ENCODE data around the gene SYT8. TPM values are rescaled to one million over a fixed set of nuclear protein-coding genes. Genes with fewer than 3 reads are reported as not detected.

The SYT8 gene
- total RNA-seq, 1 experiment from 2014 or later: not detected

GRCh38 chr11:1839204-1839923, 4.6 kb downstream of the SYT8 start:
- Histone ChIP-seq H3K4ac (ENCODE audit: low read depth, low read length) (no peak overlapping the region), H2BK15ac (ENCODE audit: low read depth, low read length) (no peak overlapping the region), H3K4me1 (ENCODE audit: insufficient read depth, low read length) (no peaks in the 10 kb centered on the region), H2BK5ac (ENCODE audit: insufficient read length, low read length) (no peak overlapping the region), H3K14ac (ENCODE audit: insufficient read depth, low read length) (no peak overlapping the region), H3K79me1 (ENCODE audit: insufficient read depth, low read depth, low read length, poor library complexity, severe bottlenecking) (no peaks in the 10 kb centered on the region), H3K4me2 (ENCODE audit: insufficient read depth, insufficient read length, low read length) (no peak overlapping the region), H3K79me2 (ENCODE audit: insufficient read depth, low read length) (no peaks in the 10 kb centered on the region), H3K27ac (ENCODE audit: insufficient read length, low read depth, low read length) (no peak overlapping the region), H3K23me2 (ENCODE audit: insufficient read length, low read depth, low read length, poor library complexity, severe bottlenecking) (no peaks in the 10 kb centered on the region), H3K18ac (ENCODE audit: insufficient read length, low read depth, low read length) (no peak overlapping the region), H3K27me3 (ENCODE audit: insufficient read depth, low read length) (no peaks in the 10 kb centered on the region), H3K9me3 (ENCODE audit: control insufficient read depth, low read depth, low read length) (no peaks in the 10 kb centered on the region), H2BK20ac (ENCODE audit: low read depth, low read length, poor library complexity, severe bottlenecking) (no peak overlapping the region), H4K91ac (ENCODE audit: insufficient read length, low read depth, low read length) (no peak overlapping the region), H4K20me1 (ENCODE audit: control insufficient read depth, insufficient read depth, insufficient read length) (no peaks in the 10 kb centered on the region), H3T11ph (ENCODE audit: low read length) (no peak overlapping the region), H3K56ac (ENCODE audit: insufficient read length, low read depth, low read length) (no peak overlapping the region), H2AK5ac (ENCODE audit: insufficient read length, low read length) (no peak overlapping the region), H4K8ac (replicated peaks; ENCODE audit: insufficient read length, low read depth, low read length) (no peak overlapping the region), H2AFZ (ENCODE audit: low read length) (no peak overlapping the region), H2BK12ac (ENCODE audit: insufficient read length, low read depth, low read length) (no peak overlapping the region), H2BK120ac (ENCODE audit: low read depth, low read length, poor library complexity, severe bottlenecking) (no peak overlapping the region), H3K9ac (ENCODE audit: extremely low read depth, insufficient read length, low read length) (no peak overlapping the region), H4K5ac (ENCODE audit: insufficient read length, low read depth, low read length) (no peak overlapping the region), H3K23ac (ENCODE audit: insufficient read length, low read depth, low read length) (no peak overlapping the region)
- no peak for TF ChIP-seq CTCF (conservative IDR thresholded peaks at IDR 0.05)
- DNase-seq: no peak
- H3K9me3 Mint-ChIP-seq: no peaks in the 10 kb centered on the region; a peak in 1 of 5 replicates
- no peaks in the 10 kb centered on the region for H3K36me3 Mint-ChIP-seq (ENCODE audit: insufficient read depth in 1 of 3, low read depth in 3 of 3)
- H3K4me1 Mint-ChIP-seq: peaks cover 0 to 4% of the 10 kb centered on the region in 2 experiments; a peak in 1 of 4 replicates
- H3K27ac Mint-ChIP-seq: peak overlapping the region in 1 of 3 experiments; percentile 55; a peak in 1 of 7 replicates
- no peak overlapping the region for H3K4me3 Mint-ChIP-seq
- H3K27me3 Mint-ChIP-seq (ENCODE audit: low read depth): peaks cover 2% of the 10 kb centered on the region; the same call in 1 of the 2 replicates
- WGBS (ENCODE audit: extremely low coverage, insufficient read length, low lambda C conversion rate): no CpG with 5 or more reads among the region's 12 CpGs

Measured in H9 (cell line).